Panc1 (cell line): ENCODE results near the gene LARP4B. TPM values are rescaled to one million over a fixed set of nuclear protein-coding genes. Genes with fewer than 3 reads are reported as not detected.
A peak's percentile ranks its signal among the peaks of the same experiment; 100 is the strongest.

Experiments
- ATAC-seq: fragments of 200-7000 bp; cut with Tn5 transposase; 2 replicates; pipeline ENCODE4 v1.9.1; 2020; ENCODE audit warnings: mild to moderate bottlenecking, moderate library complexity
- BruUV-seq: library from RNA; stranded (reverse); fragments of 400-500 nt; replicated peaks from 2 replicates; lab custom pipeline; 2021; lab: Mats Ljungman, UMichigan
- CTCF ChIA-PET: fragments of 300-600 bp; sonication (Branson Sonifier 250); formaldehyde crosslinking; loops from one replicate; lab custom pipeline; 2022; ENCODE audit warnings: antibody characterized with exemption; lab: Charles Lee
- POLR2A ChIA-PET: fragments of 300-600 bp; sonication (Branson Sonifier 250); formaldehyde crosslinking; loops from one replicate; lab custom pipeline; 2022; ENCODE audit warnings: antibody characterized with exemption; lab: Charles Lee
- DNase-seq: peaks from one replicate; pipeline ENCODE4 v3.0.0-alpha.2; 2010; ENCODE audit warnings: low read depth, low spot score
- H3K27ac ChIP-seq: 2 replicates; pipeline ENCODE4 v1.5.1; 2011; ENCODE audit warnings: mild to moderate bottlenecking, low read length, inconsistent platforms
- H3K27me3 ChIP-seq: fragments of 200-500 bp; sonication (Bioruptor generic); 2 replicates; pipeline ENCODE4 v1.6.0; 2014; ENCODE audit warnings: low read length, inconsistent platforms; ENCODE audit not compliant: control insufficient read depth, insufficient read depth
- H3K36me3 ChIP-seq: fragments of 200-500 bp; sonication (Bioruptor generic); 2 replicates; pipeline ENCODE4 v1.5.1; 2014; ENCODE audit warnings: inconsistent platforms, mild to moderate bottlenecking, low read length, moderate library complexity; ENCODE audit not compliant: control insufficient read depth, insufficient read depth
- H3K4me1 ChIP-seq: 2 replicates; pipeline ENCODE4 v1.5.1; 2011; ENCODE audit warnings: inconsistent platforms, mild to moderate bottlenecking, low read length, moderate library complexity; ENCODE audit not compliant: control insufficient read depth, insufficient read depth
- H3K4me3 ChIP-seq, 2 experiments: 2 replicates each; pipeline ENCODE4 v1.5.1; 2011 to 2012; ENCODE audit warnings: low read depth in 2 of 2, low read length in 2 of 2, mild to moderate bottlenecking in 2 of 2, inconsistent platforms in 1 of 2, moderate library complexity in 1 of 2
- H3K9me3 ChIP-seq: fragments of 200-500 bp; sonication (Bioruptor generic); 2 replicates; pipeline ENCODE4 v1.5.1; 2014; ENCODE audit warnings: low read depth, mild to moderate bottlenecking, inconsistent platforms, low read length, moderate library complexity; ENCODE audit not compliant: control insufficient read depth, insufficient read depth
- POLR2AphosphoS5 ChIP-seq: IDR thresholded peaks from 2 replicates; pipeline ENCODE4 v1.6.1; 2012; ENCODE audit warnings: mild to moderate bottlenecking, low read depth, low read length, moderate library complexity
- SIN3A ChIP-seq: IDR thresholded peaks from 2 replicates; pipeline ENCODE4 v1.6.1; 2012; ENCODE audit warnings: low read depth, mild to moderate bottlenecking, low read length, moderate library complexity, borderline replicate concordance; ENCODE audit not compliant: insufficient read depth
- TCF7L2 ChIP-seq: IDR thresholded peaks from 2 replicates; pipeline ENCODE4 v1.6.1; 2011; ENCODE audit warnings: mild to moderate bottlenecking, low read depth, low read length, inconsistent platforms
- in situ Hi-C: cut with HindIII; loops from 2 replicates; pipeline ENCODE4 v1.10.0; 2016; ENCODE audit warnings: low sequenced_read_pairs, low pct_unique_long_range_greater_than_20kb
- intact Hi-C: fragments of 100-400 bp; cut with micrococcal nuclease; formaldehyde crosslinking; loops from one replicate; pipeline ENCODE4 v1.10.0; 2022; ENCODE audit not compliant: unreplicated experiment
- total RNA-seq: library from RNA; stranded (reverse); gene quantifications from one replicate; pipeline ENCODE4 v1.2.1, GENCODE V29; 2021; ENCODE audit not compliant: unreplicated experiment
- TF ChIP-seq, protein P1 (sequence below), 2 experiments: IDR thresholded peaks; 2 replicates each; pipeline ENCODE4 v1.6.1; 2011 to 2012; ENCODE audit warnings: low read depth in 2 of 2, control low read depth in 1 of 2, low read length in 1 of 2, mild to moderate bottlenecking in 1 of 2, moderate library complexity in 1 of 2; ENCODE audit not compliant: insufficient read depth in 1 of 2
- TF ChIP-seq, protein P2 (sequence below): fragments of 450-650 bp; IDR thresholded peaks from 2 replicates; pipeline ENCODE4 v1.5.1; 2017; ENCODE audit warnings: mild to moderate bottlenecking

Gene LARP4B
- total RNA-seq, 1 experiment from 2014 or later, result 87.0 TPM

DNA sequence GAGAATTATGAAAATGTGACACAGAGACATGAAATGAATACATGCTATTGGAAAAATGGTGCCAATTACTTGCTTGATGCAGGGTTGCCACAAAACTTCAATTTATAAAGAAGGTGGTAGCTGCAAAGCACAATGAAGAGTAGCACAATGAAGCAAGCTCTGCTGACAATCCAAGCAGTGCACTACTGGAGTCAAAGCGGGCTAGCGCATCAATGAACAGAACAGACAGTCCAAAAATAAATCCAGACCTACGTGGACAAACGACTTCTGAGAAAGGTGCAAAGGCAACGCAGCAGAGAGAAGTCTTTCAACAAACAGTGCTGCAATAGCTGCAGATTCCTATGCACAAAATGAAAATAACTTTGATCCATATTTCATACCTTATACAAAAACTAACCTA, 75.8 kb downstream of the LARP4B start:
- CTCF ChIA-PET, result no interaction called here
- TF ChIP-seq, protein P1, sequence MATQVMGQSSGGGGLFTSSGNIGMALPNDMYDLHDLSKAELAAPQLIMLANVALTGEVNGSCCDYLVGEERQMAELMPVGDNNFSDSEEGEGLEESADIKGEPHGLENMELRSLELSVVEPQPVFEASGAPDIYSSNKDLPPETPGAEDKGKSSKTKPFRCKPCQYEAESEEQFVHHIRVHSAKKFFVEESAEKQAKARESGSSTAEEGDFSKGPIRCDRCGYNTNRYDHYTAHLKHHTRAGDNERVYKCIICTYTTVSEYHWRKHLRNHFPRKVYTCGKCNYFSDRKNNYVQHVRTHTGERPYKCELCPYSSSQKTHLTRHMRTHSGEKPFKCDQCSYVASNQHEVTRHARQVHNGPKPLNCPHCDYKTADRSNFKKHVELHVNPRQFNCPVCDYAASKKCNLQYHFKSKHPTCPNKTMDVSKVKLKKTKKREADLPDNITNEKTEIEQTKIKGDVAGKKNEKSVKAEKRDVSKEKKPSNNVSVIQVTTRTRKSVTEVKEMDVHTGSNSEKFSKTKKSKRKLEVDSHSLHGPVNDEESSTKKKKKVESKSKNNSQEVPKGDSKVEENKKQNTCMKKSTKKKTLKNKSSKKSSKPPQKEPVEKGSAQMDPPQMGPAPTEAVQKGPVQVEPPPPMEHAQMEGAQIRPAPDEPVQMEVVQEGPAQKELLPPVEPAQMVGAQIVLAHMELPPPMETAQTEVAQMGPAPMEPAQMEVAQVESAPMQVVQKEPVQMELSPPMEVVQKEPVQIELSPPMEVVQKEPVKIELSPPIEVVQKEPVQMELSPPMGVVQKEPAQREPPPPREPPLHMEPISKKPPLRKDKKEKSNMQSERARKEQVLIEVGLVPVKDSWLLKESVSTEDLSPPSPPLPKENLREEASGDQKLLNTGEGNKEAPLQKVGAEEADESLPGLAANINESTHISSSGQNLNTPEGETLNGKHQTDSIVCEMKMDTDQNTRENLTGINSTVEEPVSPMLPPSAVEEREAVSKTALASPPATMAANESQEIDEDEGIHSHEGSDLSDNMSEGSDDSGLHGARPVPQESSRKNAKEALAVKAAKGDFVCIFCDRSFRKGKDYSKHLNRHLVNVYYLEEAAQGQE (IDR thresholded peaks at IDR 0.05; ENCODE audit: insufficient read depth in 1 of 2, low read depth in 2 of 2, low read length in 1 of 2), result no peak
- TF ChIP-seq TCF7L2 (no peak), POLR2AphosphoS5 (no peak), SIN3A (no peak)
- TF ChIP-seq, protein P2, sequence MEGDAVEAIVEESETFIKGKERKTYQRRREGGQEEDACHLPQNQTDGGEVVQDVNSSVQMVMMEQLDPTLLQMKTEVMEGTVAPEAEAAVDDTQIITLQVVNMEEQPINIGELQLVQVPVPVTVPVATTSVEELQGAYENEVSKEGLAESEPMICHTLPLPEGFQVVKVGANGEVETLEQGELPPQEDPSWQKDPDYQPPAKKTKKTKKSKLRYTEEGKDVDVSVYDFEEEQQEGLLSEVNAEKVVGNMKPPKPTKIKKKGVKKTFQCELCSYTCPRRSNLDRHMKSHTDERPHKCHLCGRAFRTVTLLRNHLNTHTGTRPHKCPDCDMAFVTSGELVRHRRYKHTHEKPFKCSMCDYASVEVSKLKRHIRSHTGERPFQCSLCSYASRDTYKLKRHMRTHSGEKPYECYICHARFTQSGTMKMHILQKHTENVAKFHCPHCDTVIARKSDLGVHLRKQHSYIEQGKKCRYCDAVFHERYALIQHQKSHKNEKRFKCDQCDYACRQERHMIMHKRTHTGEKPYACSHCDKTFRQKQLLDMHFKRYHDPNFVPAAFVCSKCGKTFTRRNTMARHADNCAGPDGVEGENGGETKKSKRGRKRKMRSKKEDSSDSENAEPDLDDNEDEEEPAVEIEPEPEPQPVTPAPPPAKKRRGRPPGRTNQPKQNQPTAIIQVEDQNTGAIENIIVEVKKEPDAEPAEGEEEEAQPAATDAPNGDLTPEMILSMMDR, result no peak

DNA sequence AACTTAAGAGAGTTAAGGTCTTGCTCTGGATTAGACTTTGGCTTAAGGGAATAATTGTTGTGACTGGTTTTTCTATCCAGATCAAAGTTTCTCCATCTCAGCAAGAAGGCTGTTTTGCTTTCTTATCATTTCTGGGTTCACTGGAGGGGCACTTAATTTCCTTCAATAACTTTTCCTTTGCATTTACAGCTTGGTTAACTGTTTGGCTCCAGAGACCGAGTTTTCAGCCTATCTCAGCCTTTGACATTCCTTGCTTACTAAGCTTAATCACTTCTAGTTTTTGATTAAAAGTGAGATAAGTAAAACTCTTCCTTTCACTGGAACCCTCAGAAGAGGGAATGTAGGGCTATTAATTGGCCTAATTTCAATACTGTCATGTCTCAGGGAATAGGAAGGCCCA, 76.4 kb downstream of the LARP4B start:
- TSS peak; percentile 44 for BruUV-seq
- CTCF ChIA-PET, result no interaction called here
- ATAC-seq, result no peak
- no peaks in the 10 kb centered on the region for H3K4me1 ChIP-seq
- no peak overlapping the region for H3K27ac ChIP-seq
- peaks cover 6% of the 10 kb centered on the region; the same call in 1 of the 2 replicates for H3K36me3 ChIP-seq
- peaks cover 8% of the 10 kb centered on the region; the same call in 1 of the 2 replicates for H3K9me3 ChIP-seq
- POLR2A ChIA-PET, result no interaction called here
- intact Hi-C loops, result no loop called here
- H3K27me3 ChIP-seq, result no peaks in the 10 kb centered on the region
- TF ChIP-seq, protein P1 (IDR thresholded peaks at IDR 0.05; ENCODE audit: insufficient read depth in 1 of 2, low read depth in 2 of 2, low read length in 1 of 2), result no peak
- no peak for TF ChIP-seq POLR2AphosphoS5
- TF ChIP-seq, protein P2, result no peak
- TF ChIP-seq TCF7L2, result no peak
- TF ChIP-seq SIN3A, result no peak
- no peak overlapping the region for H3K4me3 ChIP-seq
- in situ Hi-C loops, result no loop called here
- no peak for DNase-seq

More for the DNA sequence above, 75.8 kb downstream of the LARP4B start:
- H3K27ac ChIP-seq, result no peak overlapping the region
- POLR2A ChIA-PET, result no interaction called here
- in situ Hi-C loops, result no loop called here
- no peaks in the 10 kb centered on the region for H3K27me3 ChIP-seq
- ATAC-seq (no peak), DNase-seq (no peak)
- peaks cover 3% of the 10 kb centered on the region; the same call in 1 of the 2 replicates for H3K9me3 ChIP-seq
- peaks cover 6% of the 10 kb centered on the region; the same call in 1 of the 2 replicates for H3K36me3 ChIP-seq
- no TSS peak for BruUV-seq
- no peak overlapping the region for H3K4me3 ChIP-seq
- no peaks in the 10 kb centered on the region for H3K4me1 ChIP-seq
- intact Hi-C loops, result no loop called here
